ENCODE measurements around the gene PTPRU.

Gene PTPRU

DNA sequence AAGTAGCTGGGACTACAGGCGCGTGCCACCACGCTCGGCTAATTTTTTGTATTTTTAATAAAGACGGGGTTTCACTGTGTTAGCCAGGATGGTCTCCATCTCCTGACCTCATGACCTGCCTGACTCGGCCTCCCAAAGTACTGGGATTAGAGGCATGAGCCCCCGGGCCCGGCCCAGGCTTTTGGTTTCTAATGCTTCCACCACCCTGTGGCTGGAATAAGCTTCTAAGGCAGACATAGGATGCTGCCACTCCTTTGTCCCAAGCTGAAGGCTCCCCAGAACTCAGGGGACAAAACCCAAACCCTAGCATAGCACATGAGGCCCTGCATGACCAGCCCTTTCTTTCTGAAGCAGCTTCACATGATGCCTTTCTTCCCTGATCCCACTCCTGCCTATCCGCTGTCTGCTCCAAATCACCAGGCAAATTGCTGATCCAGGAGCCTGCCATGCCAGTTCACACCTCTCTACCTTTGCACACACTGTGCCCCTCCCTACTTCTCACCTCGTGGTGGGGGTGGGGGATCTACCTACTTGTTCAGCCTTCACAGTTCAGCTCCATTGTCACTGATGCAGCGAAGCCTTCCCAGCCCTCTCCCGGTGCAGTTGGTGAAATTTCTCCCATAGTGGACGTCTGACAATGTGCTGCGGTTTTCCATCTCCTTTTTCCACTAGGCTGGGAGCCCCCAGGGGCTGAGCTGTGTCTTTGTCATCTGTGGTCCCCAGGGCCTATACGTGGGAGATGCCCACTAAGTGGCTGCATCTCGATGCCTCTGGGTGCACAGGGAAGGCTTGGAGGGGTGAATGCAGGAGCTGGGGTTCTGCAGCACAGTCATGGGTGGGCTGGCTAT is 6.9 kb downstream of the PTPRU start:
- DNase-seq (ENCODE audit: extremely low read depth in 1 of 2, low read depth in 1 of 2) = no peak

DNA sequence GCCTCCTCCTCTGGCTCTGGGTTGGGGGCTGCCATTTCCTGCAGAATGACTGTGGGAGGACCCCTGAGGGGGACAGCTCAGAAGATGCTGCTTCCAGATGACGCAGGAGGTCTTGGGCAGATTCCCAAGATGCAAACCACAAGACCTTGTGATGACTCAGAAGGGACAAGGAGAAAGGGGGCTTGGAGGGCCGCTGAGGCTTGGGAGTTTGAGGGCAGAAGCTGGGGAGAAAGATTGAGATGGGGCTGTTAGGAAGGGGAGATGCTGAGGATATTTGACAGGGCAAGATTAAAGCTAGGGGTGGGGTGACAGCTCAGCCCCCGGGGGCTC is 7.5 kb downstream of the PTPRU start:
- DNase-seq (ENCODE audit: extremely low read depth in 1 of 2, low read depth in 1 of 2) = no peak

DNA sequence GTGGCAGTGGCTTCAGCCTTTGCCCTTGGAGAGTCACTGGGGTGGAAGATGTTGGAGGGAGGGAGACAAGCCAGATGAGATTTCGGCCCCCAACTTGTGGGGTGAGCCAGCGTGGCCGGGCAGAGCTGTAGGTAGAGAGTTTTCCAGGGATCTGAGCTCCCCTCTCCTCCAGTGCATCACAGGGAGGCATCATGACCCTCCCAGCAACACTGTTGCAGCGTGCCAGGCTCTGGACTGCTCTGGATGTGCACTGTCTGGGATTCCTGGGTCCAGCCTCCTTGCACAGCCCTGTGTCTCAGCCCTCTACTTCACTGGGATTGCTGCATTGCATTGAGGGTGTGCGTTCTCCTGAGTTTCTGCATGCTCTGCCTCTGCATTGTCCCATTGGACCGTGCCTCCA is 8.9 kb downstream of the PTPRU start:
- no peak for DNase-seq (ENCODE audit: extremely low read depth in 1 of 2, low read depth in 1 of 2)

DNA sequence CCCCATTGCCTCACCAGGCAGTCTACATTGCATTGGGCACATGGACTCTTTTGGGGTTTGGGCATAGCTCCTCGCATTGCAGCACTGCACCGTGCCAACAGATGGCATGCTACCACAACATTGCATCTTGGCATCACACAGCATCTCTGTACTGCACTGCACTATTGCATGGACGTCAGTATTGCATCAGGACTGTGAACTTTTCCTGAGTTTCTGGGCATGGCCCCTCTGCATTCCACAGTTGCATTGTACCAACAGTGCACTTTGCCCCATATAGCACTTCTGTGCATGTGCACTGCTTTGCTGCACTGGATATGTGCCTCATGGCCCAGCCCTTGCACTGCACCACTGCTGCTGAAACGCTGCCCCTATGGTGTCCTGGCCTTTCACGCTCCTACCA is 9.6 kb downstream of the PTPRU start:
- DNase-seq (ENCODE audit: extremely low read depth in 1 of 2, low read depth in 1 of 2) = no peak

DNA sequence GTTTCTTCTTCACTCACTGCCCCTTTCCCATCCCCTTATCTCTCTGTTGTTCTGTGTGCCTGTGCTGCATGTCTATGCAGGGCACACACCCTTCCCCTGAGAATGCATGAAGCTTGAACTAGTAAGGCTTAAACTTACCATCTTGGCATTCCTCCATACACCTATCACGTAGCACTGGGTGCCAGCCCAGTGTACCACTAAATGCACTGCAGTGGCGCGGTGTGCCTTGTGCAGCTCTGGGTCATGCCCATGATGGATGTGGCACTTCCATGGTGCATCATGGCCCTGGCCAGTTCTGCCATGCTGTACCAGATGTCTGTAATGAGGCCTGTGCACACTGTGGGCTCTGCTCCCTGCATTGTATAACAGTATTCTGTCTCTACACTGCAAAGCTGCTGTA is 10.7 kb downstream of the PTPRU start:
- no peak for DNase-seq (ENCODE audit: extremely low read depth in 1 of 2, low read depth in 1 of 2)

DNA sequence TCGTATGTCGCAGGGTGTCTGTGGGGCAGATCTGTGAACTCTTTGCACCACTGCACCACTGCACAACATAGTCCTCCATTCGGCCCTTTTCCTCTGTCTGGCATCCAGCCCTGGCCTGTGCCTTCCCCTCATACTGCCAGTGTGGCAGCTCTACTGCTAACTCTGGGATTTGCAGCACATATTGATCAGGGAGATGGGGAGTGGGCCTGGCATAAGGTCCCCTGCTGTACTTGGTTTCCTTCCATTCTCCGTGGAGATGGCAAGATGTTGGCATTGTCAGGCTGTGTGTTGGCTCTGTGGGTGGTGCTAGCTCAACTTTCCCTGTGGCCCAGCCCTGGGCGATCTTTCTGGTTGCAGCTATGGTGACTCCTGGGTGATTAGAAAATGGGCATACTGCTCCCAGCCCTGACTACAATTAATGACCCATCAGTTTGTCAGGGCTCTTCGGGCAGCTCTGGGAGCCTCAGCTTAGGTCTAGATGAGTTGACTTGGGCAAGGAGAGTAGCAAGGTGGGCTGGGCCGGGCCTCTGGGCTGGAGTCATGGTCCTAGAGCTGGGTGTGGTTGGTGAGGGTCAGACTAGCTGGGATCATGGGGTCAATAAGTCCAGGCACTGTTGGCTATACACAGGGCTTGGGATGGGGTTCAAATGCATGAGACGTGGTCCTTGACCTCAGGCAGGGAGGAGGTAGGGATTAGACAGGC is 11.4 kb downstream of the PTPRU start:
- DNase-seq (ENCODE audit: extremely low read depth in 1 of 2, low read depth in 1 of 2) = no peak

DNA sequence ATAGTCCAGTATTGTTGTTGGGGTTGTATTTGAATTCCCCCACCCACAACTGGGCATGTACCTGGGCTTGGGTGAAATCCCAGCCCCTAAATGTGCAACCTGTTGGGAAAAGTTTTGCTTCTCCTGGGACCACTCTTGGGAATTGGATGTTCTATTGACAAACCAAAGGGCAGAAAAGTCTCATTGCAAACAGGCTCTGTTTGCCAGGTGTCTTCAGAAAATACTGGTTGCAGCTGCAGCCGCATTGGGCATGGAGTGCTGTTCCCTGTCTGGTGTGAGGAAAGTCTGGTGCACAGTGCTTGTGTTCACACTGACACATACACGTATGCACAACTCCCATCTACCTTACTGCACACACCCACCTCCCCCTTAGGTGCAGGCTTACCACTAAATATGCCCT is 12.1 kb downstream of the PTPRU start:
- no peak for DNase-seq (ENCODE audit: extremely low read depth in 1 of 2, low read depth in 1 of 2)

DNA sequence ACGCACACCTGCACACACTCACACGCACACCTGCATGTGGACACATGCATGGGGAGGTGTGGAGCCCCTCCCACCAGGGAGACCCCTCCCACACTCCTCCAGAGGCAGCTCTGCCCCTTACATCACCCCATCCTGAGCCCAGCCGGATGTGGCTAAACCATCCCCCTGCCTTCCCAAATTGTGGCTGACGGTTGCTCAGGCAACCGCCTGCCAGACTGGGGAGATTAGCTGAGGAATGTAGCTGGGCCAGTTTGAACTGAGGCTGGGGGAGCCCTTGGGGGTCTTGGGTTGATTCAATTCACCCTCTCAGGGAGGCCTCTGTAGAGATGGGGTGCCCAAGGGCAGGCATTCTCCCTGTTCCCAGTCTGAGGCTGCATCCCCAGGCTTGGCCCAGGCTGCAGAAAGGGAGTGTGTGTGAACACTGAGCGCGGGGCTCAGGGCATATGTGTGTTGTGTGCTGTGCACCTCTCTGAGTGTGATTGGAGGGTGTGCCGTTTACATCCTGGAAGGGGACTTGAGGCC is 12.9 kb downstream of the PTPRU start:
- no peak for DNase-seq (ENCODE audit: extremely low read depth in 1 of 2, low read depth in 1 of 2)

DNA sequence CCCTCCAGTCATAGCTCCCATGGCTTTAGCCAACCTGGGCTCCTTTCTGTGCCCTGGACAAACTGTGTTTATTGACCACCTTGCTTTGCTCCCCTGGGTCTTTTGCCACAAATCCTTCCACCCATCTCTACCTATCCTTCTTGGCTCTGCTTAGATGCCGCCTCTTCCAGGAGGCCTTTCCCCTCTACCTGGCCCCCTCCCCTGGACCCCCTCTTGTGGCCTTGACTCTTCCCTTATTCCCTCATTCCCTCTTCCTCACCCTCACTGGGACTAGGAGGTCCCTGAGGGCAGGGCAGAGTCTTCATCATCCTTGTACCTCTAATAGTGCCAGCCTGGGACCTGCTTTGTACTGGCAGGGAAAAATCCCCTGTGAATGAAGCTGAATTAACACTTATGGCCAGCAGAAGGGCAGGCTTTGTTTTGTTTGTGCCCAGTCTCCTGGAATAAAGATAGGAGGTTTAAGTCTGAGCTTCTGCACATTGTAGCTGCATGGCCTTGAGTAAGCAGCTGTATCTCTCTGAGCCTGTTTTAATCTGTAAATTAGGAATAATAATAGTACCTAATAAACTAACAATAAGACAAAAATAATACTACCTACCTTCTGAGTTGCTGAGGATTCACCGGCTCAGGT is 13.7 kb downstream of the PTPRU start:
- no peak for DNase-seq (ENCODE audit: extremely low read depth in 1 of 2, low read depth in 1 of 2)

DNA sequence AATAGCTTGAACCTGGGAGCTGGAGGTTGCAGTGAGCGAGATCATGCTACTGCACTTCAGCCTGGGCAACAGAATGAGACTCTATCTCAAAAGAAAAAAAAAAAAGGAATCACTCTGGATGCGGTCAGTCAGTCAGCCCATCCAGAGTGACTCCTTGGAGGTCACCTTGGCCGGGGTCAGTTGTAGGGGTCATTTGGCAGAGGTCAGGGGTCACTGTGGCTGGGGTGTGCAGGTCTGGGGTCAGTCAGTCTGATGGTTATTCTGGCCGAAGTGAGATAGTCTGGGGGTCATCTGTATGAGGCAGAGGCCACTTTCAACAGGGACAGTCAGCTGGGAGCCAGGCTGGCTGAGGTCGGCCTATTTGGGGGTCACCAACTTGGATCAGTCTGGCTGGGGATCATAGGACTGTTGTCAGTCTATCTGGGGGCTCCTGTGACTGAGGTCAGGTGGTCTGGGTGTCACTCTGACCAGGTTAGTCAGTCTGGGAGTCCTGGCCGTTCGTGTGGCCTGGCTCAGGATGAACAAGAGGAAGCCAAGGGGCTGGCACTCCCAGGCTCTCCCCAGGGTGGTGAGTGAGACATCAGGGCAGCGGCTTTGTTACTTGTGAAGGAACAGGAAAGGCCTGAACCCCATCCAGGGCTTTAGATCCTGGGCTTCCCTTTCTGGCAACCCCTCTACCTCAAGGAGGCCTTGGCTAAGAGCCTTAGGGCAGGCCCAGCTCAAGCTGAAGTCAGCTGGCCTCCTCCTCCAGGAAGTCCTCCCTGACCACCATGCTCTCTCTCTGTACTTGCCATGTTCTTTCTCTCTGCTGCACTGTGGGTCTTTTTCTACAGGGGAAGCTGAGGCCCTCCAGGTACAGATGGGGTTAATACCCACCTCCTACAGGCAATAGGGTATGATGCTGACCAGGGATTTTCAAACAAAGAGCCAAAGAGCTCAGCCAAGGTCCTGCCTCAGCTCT is 15.1 kb downstream of the PTPRU start:
- DNase-seq (ENCODE audit: extremely low read depth in 1 of 2, low read depth in 1 of 2) = no peak

DNA sequence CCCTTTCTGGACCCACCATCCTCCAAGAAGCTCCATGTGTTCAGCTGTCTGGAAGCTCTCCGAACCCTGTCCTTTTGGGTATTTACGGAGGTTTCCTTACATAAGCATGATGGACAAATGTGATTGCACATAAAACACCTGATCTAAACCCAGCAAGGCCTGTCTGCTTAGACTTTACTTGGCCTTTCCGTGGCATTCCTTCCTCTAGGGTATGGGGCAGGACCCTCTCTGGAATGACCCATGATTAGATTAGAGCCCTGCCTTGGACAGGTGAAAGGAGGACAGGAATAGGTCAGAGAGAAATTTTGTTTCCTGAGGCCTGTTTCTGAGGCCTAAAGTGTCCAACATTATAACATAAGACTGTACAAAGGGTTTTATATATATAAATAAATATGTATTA is 16.9 kb downstream of the PTPRU start:
- no peak for DNase-seq (ENCODE audit: extremely low read depth in 1 of 2, low read depth in 1 of 2)

DNA sequence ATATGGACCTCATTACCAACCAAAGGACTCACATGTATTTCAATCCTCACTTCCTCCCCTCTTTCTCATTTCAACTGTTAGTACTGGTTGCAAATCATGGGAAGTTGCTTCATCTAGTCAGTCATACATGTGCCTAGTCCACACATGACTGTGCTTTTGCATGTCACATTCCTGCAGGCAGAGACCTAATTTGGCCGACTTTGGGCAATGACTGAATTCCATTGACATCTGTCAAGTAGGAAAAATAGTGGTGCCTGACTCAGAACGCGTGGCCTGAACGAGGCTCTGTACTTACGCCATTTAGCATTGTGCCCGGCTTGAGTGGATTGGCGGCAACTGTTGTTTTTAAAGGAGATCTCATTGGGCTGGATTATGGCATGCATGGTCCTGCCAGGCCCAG is 18.0 kb downstream of the PTPRU start:
- DNase-seq (ENCODE audit: extremely low read depth in 1 of 2, low read depth in 1 of 2) = no peak

DNA sequence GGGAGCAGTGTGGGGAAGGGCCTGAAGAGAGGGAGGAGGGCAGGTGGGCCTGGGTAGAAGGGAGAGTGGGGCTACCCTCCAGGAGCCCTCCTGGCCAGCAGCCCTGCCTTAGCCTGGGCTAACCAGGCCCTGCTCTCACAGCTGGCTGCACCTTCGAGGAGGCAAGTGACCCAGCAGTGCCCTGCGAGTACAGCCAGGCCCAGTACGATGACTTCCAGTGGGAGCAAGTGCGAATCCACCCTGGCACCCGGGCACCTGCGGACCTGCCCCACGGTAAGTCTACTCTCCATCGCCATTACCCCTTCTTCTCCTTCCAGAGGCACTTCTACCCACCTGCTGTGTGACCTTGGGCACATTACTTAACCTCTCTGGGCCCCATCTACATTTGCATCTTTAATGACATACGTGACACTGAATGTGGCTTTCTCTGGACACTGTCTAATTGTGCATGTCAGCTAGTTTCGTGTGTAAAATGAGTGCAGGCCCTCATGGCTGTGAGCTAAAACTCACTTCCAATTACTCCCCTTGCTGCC is 18.9 kb downstream of the PTPRU start:
- DNase-seq (ENCODE audit: extremely low read depth in 1 of 2, low read depth in 1 of 2) = no peak

DNA sequence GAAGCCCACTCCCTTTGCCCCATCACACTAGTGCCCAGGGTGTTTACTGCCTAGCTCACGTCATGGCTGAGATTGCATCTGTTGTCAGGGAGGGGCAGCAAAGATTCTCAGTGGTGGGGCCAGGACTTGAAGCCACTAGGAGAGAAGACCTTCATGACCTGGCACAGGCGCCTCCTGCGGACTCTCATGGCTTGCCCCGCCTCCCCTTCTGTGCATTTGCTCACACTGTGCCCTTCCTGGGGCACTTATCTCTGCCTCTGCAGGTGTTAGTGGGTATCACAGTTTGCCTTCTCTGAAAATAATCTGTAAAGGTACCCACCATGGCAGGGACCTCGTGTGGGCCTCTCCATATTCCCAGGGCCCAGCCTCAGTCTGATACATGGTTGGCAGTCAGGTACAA is 20.1 kb downstream of the PTPRU start:
- no peak for DNase-seq (ENCODE audit: extremely low read depth in 1 of 2, low read depth in 1 of 2)

DNA sequence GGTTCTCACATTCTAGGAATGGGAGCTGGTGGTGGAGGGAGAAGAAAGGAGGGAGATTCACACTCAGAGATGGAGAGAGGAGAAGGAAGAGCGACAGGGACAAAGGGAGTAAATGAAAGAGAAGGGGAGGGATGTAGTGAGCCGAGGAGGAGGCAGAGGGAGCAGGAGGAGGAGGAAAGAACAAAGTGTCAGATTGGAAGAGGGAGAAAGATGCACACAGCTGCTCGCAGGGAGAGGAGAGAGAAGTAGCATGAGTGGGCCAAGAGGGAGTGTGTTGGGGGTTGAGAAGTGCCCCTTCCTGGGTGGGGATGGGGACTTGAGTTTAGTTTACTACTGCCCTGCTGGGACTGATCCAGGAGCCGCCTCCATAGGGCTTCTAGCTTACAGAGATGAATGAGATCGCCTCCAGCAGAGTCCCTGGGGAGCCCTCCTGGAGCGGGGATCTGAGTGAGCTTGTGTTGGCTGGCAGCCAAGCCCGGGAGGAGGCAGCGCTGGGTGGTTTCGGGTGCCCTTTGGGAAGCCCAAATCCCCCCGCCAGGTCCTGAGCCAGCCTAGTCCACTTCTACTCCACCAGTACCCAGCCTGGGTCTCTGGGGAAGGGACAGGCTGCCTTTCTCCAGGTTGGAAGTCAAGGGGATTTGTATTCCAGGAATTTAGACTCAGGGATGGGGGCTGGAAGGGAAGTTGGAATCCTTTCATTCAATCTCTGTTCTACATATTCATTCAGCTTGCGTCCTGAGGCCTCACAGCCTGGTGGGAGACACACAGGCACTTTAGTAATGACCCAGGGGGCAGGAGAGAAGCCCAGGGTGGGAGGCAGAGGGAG is 20.9 kb downstream of the PTPRU start:
- DNase-seq (ENCODE audit: extremely low read depth in 1 of 2, low read depth in 1 of 2) = no peak

DNA sequence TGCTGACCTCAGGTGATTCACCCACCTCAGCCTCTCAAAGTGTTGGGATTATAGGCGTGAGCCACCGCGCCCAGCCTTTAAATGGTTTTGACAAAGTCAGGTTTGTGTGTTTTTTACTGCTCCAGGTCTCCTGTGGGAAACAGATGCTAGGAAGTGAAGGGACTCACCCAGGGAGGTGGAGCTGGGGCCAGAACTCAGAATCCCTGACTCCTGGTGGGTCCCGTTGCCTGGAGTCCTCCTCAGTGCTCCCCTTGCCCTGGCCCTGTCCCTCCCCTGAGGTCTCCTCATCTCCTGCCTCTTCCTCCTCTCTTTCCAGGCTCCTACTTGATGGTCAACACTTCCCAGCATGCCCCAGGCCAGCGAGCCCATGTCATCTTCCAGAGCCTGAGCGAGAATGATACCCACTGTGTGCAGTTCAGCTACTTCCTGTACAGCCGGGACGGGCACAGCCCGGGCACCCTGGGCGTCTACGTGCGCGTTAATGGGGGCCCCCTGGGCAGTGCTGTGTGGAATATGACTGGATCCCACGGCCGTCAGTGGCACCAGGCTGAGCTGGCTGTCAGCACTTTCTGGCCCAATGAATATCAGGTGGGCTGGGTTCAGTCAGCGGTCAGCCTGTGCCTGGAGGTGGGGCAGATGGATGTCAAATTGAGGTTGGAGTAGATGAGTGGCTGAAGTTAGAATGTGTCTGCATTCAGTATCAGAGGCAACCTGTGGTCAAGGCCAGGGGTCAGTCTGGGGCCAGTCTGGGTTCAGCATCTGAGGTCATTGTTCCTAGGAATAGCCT is 22.1 kb downstream of the PTPRU start:
- no peak for DNase-seq (ENCODE audit: extremely low read depth in 1 of 2, low read depth in 1 of 2)

DNA sequence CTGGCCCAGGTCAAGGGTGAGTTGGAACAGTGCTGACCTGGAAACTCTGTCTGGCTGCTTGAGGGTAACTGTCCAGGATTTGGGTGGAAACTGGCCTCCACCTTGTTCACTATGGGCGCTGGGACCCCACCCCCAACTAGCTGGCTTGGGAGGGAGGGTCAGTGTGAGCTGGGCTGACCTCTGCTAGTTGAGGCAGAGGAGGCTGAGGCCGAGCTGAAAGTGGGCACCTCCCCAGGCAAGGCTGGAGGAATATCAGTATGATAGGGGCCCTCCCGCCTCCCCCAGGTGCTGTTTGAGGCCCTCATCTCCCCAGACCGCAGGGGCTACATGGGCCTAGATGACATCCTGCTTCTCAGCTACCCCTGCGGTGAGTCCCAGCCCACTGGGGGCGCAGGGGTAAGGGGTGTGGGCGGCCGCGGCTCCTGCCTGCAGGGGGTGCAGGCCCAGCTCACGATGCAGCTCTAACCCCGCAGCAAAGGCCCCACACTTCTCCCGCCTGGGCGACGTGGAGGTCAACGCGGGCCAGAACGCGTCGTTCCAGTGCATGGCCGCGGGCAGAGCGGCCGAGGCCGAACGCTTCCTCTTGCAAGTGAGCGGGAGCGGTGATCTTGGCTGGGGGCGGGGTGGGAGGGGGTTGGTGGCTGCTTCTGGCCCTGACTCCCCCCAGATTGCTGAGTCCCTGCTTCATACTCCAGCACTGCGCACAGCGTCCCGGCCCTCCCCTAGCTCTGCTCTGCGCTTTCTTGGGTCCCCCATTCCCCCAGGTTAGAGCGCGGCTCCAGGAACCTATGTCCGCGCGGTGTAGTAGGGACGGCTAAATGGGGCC is 22.9 kb downstream of the PTPRU start:
- DNase-seq (ENCODE audit: extremely low read depth in 1 of 2, low read depth in 1 of 2) = no peak
